ENCODE results near the gene CEMIP. TPM values are rescaled to one million over a fixed set of nuclear protein-coding genes. Genes with fewer than 3 reads are reported as not detected.
A peak's percentile ranks its signal among the peaks of the same experiment; 100 is the strongest.

Gene CEMIP
- total RNA-seq, 4 donors from 2014 or later: 0.17 to 0.34 (median 0.26) TPM; not detected in 1

GRCh38 chr15:80929689-80930088, 150.5 kb downstream of the CEMIP start:
- Histone ChIP-seq H3K9me3 (no peaks in the 10 kb centered on the region), H3K4me1 (peaks cover 0 to 22% (median 20%) of the 10 kb centered on the region in 4 donors), H3K27ac (replicated peaks in 1 of 4) (no peak overlapping the region), H3K27me3 (no peaks in the 10 kb centered on the region), H3K36me3 (no peaks in the 10 kb centered on the region), H3K4me3 (no peak overlapping the region)
- TF ChIP-seq CTCF (IDR thresholded peaks at IDR 0.05) (no peak), POLR2AphosphoS5 (IDR thresholded peaks at IDR 0.05) (no peak), POLR2A (IDR thresholded peaks at IDR 0.05; ENCODE audit: low read depth) (no peak), EP300 (IDR thresholded peaks at IDR 0.05) (no peak)
- no peak for DNase-seq (ENCODE audit: extremely low spot score)
- intact Hi-C loops (cut with DNase I): no loop called here
- 84% methylated on average over 4 of the region's 4 CpGs for WGBS

- Histone ChIP-seq H3K27ac (replicated peaks in 1 of 4) (no peak overlapping the region), H3K4me3 (no peak overlapping the region), H3K4me1 (peaks cover 0 to 33% (median 23%) of the 10 kb centered on the region in 4 donors), H3K9me3 (no peaks in the 10 kb centered on the region), H3K36me3 (no peaks in the 10 kb centered on the region), H3K27me3 (no peaks in the 10 kb centered on the region)
- intact Hi-C loops (cut with DNase I): no loop called here
- TF ChIP-seq EP300 (IDR thresholded peaks at IDR 0.05) (no peak), CTCF (IDR thresholded peaks at IDR 0.05) (no peak), POLR2AphosphoS5 (IDR thresholded peaks at IDR 0.05) (no peak)
- WGBS: 92% methylated on average over 2 of the region's 2 CpGs
- DNase-seq (ENCODE audit: extremely low spot score): no peak
Observed at GRCh38 chr15:80931191-80931590, 152.0 kb downstream of the CEMIP start.

- TF ChIP-seq POLR2AphosphoS5 (IDR thresholded peaks at IDR 0.05) (peak in 1 of 2 donors; percentile 29), CTCF (IDR thresholded peaks at IDR 0.05) (no peak)
- peaks cover 0 to 33% (median 25%) of the 10 kb centered on the region in 4 donors for H3K4me1 ChIP-seq
- no peak for DNase-seq (ENCODE audit: extremely low spot score)
- WGBS: 86% methylated on average over 14 of the region's 20 CpGs
- H3K9me3 ChIP-seq: no peaks in the 10 kb centered on the region
- intact Hi-C loops (cut with DNase I): no loop called here
- H3K4me3 ChIP-seq: no peak overlapping the region
- H3K27me3 ChIP-seq: no peaks in the 10 kb centered on the region
- peak overlapping the region in 3 of 4 donors; percentile 24 to 64 (median 63) for H3K27ac ChIP-seq (replicated peaks in 1 of 4)
- H3K36me3 ChIP-seq: peaks cover 0 to 3% (median 0%) of the 10 kb centered on the region in 4 donors
Observed at GRCh38 chr15:80931721-80932512, 152.7 kb downstream of the CEMIP start.

GRCh38 chr15:80932513-80932815, 153.3 kb downstream of the CEMIP start:
- Histone ChIP-seq H3K36me3 (peaks cover 0 to 3% (median 0%) of the 10 kb centered on the region in 4 donors), H3K4me3 (no peak overlapping the region), H3K4me1 (peaks cover 0 to 33% (median 25%) of the 10 kb centered on the region in 4 donors), H3K27ac (replicated peaks in 1 of 4) (peak overlapping the region in 3 of 4 donors; percentile 24 to 64 (median 63)), H3K9me3 (no peaks in the 10 kb centered on the region), H3K27me3 (no peaks in the 10 kb centered on the region)
- intact Hi-C loops (cut with DNase I): no loop called here
- no peak for DNase-seq (ENCODE audit: extremely low spot score)
- 49% methylated on average over 4 of the region's 5 CpGs for WGBS
- TF ChIP-seq POLR2AphosphoS5 (IDR thresholded peaks at IDR 0.05) (no peak), EP300 (IDR thresholded peaks at IDR 0.05) (no peak), POLR2A (IDR thresholded peaks at IDR 0.05; ENCODE audit: low read depth) (no peak), CTCF (IDR thresholded peaks at IDR 0.05) (no peak)
